ENCODE data around the gene ELF1.

The ELF1 gene

DNA sequence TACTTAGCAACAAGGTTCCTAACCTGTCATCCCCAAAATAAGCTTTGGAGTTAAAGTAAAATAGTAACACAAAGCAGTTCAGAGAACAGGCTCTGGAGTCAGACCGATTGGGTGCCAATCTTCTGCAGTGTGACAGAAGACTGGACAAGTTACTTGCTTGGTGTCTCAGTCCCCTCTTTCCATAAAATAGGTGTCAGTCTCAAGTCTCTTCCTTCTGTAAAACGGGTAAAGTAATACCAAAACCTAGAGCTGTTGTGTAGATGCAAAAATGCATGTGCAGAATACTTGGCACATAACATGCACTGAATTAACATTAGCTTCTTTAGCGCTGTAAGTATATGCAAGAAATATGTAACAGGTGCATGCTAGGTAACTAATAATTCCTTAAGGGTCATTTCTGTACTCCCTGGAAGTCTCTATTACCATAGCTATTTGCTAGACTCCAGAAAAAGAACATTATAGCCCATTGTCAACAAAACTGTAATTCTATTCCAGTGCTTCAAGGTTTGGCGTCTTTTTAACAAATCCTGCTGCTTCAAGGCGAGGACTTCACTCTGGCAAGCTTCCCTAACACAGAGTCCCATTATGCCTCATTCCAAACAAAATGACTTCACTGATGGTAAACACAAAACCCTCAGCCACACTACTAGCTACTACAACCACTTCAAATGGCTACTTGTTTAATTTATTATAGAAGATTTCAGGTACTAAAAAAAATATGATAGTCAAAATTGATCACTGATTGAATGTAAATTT is 32.8 kb downstream of the ELF1 start:
- no peak for TF ChIP-seq POLR2AphosphoS5 (IDR thresholded peaks at IDR 0.05; ENCODE audit: low read depth, low read length)

DNA sequence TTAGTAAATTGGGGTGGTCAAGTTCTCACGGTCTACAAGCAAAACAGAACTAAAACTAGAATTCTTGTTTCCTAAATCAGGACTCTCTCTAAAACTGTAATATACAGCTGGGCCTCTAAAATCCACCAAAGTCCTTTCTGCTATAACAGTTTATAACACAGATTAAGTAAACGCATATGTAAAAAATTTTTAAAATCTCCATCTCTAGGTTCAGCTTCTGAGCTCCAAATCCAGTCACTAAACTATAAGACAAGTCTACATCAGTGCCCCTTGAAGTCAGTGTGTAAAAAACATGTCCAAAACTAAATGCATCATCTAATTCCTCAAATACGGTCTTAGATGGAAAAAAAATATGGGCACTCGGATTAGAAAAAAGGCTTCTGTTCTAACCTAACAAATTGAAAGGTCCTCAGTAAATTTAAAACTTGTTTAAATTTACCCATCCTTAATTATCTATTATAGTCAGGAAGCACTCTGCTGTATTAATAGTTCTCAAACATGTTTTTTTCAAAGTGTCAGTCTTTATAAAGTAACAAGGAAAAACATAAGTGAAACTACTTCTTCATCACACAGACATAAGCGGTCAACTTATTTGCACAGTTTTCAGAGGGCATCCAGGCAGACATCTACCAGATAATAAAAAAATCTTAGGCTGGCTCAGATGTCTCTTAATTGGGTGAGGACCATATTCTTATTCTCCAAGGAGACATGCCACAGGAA is 33.6 kb downstream of the ELF1 start:
- no peak for TF ChIP-seq FOXP2 (optimal IDR thresholded peaks at IDR 0.05; ENCODE audit: borderline replicate concordance, extremely low read depth, extremely low read length, insufficient read depth)
- TF ChIP-seq, protein P1, sequence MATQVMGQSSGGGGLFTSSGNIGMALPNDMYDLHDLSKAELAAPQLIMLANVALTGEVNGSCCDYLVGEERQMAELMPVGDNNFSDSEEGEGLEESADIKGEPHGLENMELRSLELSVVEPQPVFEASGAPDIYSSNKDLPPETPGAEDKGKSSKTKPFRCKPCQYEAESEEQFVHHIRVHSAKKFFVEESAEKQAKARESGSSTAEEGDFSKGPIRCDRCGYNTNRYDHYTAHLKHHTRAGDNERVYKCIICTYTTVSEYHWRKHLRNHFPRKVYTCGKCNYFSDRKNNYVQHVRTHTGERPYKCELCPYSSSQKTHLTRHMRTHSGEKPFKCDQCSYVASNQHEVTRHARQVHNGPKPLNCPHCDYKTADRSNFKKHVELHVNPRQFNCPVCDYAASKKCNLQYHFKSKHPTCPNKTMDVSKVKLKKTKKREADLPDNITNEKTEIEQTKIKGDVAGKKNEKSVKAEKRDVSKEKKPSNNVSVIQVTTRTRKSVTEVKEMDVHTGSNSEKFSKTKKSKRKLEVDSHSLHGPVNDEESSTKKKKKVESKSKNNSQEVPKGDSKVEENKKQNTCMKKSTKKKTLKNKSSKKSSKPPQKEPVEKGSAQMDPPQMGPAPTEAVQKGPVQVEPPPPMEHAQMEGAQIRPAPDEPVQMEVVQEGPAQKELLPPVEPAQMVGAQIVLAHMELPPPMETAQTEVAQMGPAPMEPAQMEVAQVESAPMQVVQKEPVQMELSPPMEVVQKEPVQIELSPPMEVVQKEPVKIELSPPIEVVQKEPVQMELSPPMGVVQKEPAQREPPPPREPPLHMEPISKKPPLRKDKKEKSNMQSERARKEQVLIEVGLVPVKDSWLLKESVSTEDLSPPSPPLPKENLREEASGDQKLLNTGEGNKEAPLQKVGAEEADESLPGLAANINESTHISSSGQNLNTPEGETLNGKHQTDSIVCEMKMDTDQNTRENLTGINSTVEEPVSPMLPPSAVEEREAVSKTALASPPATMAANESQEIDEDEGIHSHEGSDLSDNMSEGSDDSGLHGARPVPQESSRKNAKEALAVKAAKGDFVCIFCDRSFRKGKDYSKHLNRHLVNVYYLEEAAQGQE (IDR thresholded peaks at IDR 0.05; ENCODE audit: insufficient read depth in 1 of 2, low read depth in 2 of 2, low read length in 2 of 2), result no peak

DNA sequence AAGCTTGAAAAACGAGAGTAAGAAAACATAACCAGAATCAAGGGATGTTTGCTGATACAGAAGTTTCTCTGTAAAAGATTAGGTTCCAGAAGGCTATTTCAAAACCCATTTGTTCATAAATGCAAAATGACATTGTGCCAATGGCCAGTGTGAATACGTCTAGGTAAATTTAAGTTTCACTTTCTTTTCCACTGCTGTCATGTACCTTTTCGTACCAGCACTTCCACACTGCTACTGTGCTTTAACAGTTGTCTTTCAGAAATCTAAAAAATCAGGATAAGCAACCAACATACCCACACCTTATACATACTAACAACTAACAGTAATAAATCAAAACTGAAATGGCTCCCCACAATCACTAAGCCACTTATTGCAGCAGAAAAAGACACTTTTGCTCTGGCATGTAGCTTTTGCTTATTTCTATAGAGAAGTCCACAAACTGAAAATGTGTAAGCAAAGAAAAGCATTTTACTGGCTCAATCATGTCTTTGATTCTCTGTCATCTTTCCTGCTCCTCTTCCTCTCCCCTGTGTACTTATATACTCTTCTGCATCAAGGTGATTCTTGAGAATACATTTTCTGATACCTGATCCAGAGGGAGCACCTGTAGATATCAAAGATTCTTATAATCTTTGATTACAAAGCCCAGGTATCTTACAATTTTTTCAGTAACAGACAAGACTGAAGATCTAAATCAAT is 34.3 kb downstream of the ELF1 start:
- TF ChIP-seq POLR2AphosphoS5 (IDR thresholded peaks at IDR 0.05; ENCODE audit: low read depth, low read length) (no peak), TAF1 (IDR thresholded peaks at IDR 0.05; ENCODE audit: borderline replicate concordance, insufficient read depth, low read length) (no peak), FOXP2 (optimal IDR thresholded peaks at IDR 0.05; ENCODE audit: borderline replicate concordance, extremely low read depth, extremely low read length, insufficient read depth) (no peak), SIN3A (IDR thresholded peaks at IDR 0.05; ENCODE audit: borderline replicate concordance, insufficient read depth, low read length) (no peak)
- TF ChIP-seq, protein P1 (IDR thresholded peaks at IDR 0.05; ENCODE audit: insufficient read depth in 1 of 2, low read depth in 2 of 2, low read length in 2 of 2), result no peak

DNA sequence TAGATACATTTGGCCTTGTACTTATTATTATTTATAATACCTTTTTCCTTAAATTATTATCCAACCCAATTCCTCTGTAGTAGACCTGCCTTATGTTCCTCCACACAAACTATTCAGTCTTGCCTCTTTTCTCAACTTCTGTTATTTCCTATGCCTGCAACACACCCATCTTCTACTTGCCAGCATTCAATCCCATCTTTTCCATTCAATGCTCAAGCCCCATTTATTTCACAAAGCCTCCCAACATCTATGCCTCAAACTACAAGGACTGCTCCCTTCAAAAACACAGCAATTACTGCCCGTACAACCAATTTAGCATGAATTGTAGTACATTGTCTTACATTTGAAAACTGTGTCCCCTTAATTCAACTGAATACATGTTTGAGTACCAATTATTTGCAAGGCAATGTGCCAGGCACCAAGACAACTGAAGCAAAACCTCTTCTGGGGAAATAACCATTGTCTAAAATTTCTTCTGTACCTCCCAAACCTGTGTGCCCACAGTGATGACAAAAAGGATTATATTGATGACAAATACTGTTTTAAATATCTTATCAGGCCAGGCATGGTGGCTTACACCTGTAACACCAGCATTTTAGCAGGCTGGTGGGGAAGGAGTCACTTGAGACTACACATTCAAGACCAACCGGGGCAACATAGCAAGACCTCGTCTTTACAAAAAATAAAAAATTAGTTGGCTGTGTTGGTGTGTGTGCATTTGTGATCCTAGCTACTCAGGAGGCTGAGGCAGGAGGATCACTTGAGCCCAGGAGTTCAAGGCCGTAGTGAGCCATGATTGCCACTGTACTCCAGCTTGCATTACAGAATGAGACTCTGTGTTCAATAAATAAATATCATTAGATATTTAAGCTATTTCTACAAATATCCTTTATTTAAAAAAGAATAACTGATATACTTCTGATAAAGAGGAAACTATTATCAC is 35.1 kb downstream of the ELF1 start:
- TF ChIP-seq SIN3A (IDR thresholded peaks at IDR 0.05; ENCODE audit: borderline replicate concordance, insufficient read depth, low read length), result no peak
- TF ChIP-seq FOXP2 (optimal IDR thresholded peaks at IDR 0.05; ENCODE audit: borderline replicate concordance, extremely low read depth, extremely low read length, insufficient read depth), result no peak
- TF ChIP-seq TAF1 (IDR thresholded peaks at IDR 0.05; ENCODE audit: borderline replicate concordance, insufficient read depth, low read length), result no peak
- TF ChIP-seq POLR2AphosphoS5 (IDR thresholded peaks at IDR 0.05; ENCODE audit: low read depth, low read length), result no peak
- TF ChIP-seq, protein P1 (IDR thresholded peaks at IDR 0.05; ENCODE audit: insufficient read depth in 1 of 2, low read depth in 2 of 2, low read length in 2 of 2), result no peak

DNA sequence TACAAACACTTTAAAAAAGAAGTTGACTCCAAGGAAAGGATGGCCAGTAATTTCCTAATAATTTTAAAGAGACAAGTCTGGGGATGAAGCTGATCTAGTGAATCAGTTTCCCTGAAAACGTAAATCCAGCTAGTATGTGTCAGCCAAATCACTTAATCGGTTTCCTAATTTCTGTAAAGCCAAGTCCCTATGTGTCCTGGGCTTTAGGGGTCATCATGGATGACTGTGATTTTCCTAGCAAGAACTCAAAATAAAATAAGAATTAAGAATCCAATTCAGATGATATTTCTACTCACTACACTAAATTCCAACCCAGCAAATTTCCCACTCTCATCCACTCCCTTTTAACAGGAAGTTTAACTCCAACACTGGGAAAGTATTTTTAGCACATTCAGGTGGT is 35.9 kb downstream of the ELF1 start:
- TF ChIP-seq, protein P1 (IDR thresholded peaks at IDR 0.05; ENCODE audit: insufficient read depth in 1 of 2, low read depth in 2 of 2, low read length in 2 of 2), result no peak
- TF ChIP-seq TAF1 (IDR thresholded peaks at IDR 0.05; ENCODE audit: borderline replicate concordance, insufficient read depth, low read length), result no peak
- TF ChIP-seq SIN3A (IDR thresholded peaks at IDR 0.05; ENCODE audit: borderline replicate concordance, insufficient read depth, low read length), result no peak
- TF ChIP-seq POLR2AphosphoS5 (IDR thresholded peaks at IDR 0.05; ENCODE audit: low read depth, low read length), result no peak
- no peak for TF ChIP-seq FOXP2 (optimal IDR thresholded peaks at IDR 0.05; ENCODE audit: borderline replicate concordance, extremely low read depth, extremely low read length, insufficient read depth)
